Fibroblast of skin of right quadriceps (primary cell): Measurements from ENCODE around the gene RAB40A.
A peak's percentile ranks its signal among the peaks of the same experiment; 100 is the strongest.
"Not testable (repeated sequence)": the region's sequence is repeated elsewhere in the genome, so short reads cannot be mapped to it uniquely, and the experiment has no call there.

ENCODE experiments used
- DNase-seq: peaks from one replicate; pipeline ENCODE4 v3.0.0-alpha.2; 2013

Gene RAB40A

DNA sequence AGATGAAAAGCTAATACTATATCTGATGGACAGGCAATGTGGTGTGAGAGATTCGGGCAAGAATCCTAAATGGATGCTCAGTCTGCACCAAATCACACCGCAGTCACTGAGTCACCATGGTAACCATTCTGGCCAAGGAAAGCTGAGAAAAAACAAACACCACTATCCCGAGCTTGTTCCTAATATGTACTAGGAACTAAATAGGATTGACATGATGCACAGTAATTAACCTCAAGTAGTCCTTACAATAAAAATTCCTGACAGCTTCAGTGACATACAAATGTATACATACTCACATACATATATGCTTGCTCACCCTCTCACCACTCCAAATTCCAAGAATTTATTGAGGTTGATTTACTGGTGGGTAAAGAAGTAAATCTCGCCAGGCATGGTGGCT is 1.1 kb upstream of the RAB40A start:
- DNase-seq: peak; percentile 90

DNA sequence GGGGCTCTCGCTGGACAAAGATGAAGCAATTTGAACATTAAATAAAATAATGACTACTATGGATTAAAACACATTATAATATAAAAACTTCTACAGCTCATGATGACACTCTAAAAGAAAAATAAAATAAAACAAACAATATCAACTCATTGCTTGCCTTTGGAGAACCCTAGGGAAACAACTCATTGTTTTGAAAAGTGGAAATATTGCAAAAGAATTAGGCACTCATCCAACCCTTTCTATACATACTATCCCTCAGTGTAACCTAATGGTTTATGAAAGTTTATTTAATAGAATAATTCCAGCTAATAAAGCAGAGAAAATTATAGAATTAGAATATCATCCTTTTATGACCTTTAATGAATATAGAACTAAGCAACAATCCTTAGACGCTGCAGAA is 718 bp downstream of the RAB40A start:
- DNase-seq: no peak

DNA sequence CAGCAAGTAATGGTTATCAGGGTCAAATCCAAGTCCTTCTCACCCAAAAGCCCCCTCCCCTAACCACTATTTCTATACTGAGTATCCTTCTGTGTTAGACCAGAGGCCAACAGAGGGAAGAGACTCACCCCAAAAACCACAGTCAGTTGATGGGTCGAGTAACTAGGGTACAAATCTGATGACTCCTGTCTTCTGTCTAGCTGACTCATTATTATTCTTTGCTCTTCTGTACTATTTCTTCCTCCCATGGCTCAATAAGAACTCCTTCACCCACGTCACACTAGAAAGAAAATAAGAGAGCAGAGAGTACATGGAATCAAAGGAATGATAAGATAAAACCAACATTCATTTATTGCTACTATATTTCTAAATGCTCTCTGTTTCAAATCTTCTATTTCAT is 2.0 kb downstream of the RAB40A start:
- peak; percentile 35 for DNase-seq

DNA sequence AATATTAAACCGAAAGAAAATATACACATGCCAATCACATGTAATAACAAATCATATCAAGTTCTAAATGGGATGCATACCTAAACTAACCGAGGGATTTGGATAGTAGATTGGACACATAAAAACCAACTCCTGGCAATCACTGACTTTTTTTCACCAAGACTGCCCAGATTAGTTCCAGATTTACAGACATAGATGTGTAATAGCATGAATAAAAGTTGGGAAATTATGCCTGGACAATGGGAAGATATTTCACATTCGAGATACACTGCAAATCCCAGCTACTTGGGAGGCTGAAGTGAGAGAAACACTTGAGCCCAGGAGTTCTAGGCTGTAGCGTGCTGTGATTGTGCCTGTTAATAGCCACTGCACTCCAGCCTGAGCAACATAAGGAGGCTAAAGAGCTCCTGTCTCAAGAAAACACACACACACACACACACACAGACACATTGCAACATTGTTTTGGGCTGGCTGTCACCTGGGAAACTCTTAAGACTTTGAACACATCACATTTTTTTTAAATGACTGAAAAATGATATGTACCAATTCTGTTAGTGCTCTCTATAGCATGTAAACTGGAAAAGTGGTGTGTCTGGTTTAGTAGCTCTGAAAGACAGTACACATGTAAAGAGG is 5.7 kb downstream of the RAB40A start:
- peak; percentile 6 for DNase-seq

DNA sequence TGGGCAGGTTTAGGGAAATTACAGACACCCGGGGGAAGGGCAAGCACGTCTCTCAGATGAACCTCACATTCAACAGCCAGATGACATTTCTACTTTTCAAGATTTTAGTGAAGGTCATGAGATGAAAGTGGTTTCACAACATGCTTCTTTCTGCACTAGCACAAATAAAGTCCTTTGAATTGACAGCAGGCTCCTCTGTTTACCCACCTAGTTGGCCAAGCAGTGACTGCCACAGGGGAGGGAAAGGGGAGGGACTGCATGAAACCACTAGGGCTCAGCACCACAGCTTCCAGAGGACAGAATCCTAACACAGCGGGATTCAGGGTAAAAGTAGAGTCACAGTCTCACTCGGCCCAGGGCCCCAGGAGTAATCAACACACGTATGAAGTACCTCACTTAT is 6.2 kb downstream of the RAB40A start:
- no peak for DNase-seq

DNA sequence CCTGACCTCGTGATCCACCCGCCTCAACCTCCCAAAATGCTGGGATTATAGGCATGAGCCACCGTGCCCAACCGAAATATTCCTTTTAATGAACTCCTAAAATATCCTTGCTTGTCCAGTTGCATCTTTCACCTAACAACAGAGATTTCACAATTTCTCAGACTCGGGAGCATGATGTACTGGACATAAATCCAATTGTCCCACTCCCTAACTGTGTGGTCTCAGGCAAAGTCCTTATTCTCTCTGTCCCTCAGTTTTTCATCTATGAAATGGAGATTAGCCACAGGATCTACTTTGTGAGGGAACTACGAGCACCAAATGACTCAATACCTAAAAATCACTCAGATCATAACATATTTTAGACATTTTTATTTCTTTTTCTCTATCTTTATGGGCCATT is 9.3 kb downstream of the RAB40A start:
- DNase-seq: no peak

DNA sequence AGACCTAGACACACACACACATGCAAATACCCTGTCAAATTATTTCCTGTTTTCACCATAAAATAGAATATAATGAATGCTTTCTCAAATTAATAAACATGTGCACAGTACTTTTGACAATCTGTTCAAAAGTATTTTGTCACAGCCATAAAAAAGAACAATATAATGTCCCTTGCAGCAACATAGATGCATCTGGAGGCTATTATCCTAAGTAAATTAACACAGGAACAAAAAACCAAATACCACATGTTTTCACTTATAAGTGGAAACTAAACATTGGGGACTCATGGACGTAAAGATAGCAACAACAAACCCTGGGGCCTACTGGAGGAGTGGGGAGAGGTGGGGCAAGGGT is 15.5 kb downstream of the RAB40A start:
- no peak for DNase-seq

DNA sequence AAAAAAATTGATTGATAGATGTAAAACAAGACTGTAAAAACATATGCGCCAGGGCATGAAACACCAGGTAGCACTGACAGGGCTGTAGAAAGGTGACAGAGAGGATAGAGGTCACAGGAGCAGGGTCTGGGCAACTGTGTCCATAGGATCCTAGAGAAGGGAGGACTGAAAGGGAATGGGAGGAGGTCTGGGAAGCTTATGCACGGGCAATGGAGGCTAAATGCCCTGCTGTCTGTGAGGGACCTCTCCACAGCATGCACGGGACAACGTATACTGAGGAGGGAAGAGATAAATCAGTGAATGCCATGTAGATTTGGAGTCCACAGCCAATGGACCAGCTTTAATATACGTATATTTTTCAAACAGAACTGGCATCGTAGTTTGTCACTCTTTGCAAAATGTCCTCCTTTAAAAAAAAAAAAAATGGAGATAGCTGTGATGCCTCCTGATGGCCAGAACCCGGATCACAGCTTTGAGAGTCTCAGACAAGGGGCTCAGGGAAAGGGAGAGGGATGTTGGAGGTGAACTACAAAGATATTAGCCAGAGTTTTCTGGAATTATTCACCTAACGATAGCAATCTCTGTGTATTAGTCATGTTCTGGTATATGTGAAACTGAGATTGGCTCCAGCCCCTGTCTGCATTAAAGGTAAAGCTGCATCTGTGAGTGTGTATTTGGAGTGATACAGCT is 16.0 kb downstream of the RAB40A start:
- peak; percentile 56 for DNase-seq

DNA sequence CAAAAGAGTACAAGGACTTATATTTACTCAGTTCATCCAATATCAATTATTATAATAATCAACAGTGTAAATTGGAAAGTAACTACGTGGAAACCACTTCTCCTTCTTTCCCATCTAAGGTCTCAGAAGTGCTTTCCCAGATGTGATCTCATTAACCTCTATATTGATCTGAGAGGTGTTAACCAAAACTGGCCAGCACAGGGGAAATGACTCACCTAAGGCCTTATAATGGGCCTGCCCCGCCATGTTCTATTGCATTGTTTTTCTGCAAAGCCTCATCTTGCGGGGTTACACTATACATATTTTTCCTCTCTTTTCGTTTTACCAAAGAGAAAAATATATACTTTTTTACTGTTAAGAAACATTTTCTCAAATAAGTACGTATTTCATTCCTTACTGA is 20.5 kb downstream of the RAB40A start:
- no peak for DNase-seq

DNA sequence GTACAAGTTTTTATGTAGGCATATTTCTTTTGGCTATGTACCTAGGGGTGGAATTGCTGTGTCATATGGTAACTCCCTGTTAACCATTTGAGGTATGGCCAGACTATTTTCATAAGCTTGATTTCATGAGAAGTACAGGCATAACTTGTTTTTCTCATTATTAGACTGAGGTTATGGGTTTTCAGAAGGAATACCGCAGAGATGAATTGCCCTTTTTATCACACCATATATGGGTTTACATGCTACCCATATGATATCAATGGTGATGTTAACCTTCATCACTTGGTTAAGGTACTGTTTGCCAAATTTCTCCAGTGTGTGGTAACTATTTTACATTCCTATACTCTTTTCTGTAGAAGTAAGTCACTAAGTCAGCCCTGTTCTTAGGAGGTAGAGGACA is 23.5 kb downstream of the RAB40A start:
- peak; percentile 39 for DNase-seq

DNA sequence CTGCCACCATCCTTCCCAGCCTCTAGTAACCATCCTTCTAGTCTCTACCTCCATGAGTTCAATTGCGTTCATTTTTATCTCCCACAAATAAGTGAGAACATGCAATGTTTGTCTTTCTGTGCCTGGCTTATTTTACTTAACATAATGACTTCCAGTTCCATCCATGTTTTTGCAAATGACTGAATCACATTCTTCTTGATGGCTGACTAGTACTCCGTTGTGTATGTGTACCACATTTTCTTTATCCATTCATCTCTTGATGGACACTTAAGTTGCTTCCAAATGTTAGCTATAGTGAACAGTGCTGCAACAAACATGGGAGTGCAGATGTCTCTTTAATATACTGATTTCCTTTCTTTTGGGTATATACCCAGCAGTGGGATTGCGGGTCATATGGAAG is 25.7 kb downstream of the RAB40A start:
- not testable (repeated sequence) for DNase-seq

DNA sequence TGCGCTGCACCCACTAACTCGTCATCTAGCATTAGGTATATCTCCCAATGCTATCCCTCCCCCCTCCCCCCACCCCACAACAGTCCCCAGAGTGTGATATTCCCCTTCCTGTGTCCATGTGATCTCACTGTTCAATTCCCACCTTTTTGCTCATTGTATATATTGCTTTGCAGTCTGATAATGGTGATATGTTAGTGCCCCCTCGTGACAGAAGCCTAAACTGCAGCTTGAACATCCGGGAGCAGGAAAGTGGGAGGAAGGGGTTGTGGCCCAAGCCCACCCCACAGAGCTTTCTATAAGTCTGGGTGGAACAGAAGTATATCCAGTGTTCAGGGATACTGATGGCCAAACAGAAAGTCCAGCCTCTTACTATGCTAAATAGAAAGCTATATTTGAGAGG is 29.6 kb downstream of the RAB40A start:
- peak; percentile 15 for DNase-seq

DNA sequence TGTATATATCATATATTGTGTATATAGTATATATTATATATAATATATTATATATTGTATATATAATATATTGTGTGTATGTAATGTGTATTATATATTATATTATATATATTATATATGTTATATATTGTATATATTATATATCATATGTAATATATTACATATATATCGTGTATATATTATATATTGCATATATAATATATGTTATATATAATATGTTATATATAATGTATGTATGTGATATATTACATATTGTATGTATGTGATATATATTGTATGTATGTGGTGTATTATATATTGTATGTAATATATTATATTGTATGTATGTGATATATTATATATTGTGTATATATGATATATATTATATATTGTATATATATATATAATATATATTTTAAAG is 30.5 kb downstream of the RAB40A start:
- no peak for DNase-seq

DNA sequence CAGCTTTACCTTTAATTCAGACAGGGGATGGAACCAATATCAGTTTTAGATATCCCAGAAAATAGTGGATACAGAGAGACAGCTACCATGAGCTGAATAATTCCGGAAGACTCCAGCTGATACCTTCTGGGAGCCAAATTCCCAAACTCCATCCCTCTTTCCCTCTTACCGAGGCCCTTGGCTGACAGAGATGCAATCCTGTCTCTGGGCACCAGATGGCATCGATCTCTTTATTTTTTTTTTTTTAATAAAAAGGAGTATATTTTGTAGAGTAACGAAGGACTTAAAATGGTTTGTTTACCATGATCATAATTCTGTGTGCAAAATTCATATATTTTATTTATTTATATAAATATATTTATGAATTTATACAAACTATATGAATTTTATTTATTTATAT is 31.0 kb downstream of the RAB40A start:
- peak; percentile 13 for DNase-seq

DNA sequence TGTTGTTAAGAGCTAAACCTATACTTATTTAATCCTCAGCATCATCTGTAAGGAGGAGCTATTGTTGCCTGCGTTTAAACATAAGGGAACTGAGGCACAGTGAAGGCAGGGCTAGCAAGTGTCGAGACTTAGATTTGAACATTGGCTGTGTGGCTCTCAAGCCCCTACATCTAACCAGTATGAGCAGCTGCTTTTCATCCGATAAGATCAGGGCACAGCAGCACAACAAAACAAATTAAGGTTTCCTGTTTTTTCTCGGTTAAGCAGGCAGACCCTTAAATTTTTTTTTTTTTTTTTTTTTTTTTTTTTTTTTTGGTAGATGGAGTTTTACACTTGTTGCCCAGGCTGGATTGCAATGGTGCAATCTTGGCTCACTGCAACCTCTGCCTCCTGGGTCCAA is 35.6 kb downstream of the RAB40A start:
- no peak for DNase-seq

DNA sequence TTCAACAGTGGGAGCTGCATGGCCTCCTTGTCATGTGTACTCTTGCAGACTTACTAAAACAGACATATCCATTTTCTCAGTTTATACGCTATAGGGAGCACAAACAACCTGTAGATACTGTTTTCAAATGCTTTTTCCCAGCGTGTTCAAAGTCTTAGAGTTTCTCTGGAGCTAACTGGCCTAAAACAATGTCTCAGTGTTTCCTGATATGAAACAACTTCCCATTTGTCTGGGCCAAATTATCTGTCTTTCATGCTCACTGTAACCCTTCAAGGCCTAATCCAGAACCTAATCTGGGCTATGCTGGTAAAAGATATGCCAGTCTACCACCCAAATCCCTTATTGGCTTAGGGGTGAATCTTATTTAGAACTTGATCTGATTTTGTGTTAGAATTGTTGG is 38.8 kb downstream of the RAB40A start:
- no peak for DNase-seq

DNA sequence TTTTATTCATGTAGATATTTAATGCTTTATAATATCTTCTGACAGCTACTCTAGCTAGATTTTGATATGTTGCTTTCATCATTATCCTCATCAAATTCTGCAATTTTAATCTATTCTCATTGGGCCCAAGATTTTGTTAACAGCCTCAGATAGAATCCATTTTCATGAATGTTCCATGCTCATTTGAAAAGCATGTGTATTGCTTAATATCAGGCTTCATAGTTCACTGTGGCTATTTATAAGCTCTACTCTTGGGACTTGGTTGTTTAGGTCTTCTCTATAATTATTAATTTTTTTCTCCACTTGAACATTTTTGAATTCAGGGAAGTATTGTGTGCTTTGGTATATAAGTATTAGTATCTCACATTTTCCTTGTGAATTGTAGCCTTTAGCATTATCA is 41.8 kb downstream of the RAB40A start:
- DNase-seq: no peak

DNA sequence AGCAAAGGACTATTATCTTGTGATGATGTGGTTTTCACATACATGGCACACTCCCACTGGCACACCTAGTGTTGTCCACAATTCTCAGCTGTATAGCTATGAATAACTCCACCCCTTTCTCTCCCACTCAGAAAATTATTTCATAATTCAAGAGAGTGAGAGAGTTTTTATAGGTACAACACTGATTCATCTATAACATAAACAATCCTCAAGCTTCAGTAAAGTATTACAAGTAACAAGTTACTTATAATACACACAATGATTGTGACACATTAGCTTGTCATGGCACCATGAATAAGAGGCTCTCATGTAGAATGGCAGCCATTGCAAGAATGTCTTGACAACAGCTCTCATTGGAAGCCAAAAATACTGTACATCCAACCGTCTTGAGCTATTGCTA is 43.9 kb downstream of the RAB40A start:
- DNase-seq: no peak

DNA sequence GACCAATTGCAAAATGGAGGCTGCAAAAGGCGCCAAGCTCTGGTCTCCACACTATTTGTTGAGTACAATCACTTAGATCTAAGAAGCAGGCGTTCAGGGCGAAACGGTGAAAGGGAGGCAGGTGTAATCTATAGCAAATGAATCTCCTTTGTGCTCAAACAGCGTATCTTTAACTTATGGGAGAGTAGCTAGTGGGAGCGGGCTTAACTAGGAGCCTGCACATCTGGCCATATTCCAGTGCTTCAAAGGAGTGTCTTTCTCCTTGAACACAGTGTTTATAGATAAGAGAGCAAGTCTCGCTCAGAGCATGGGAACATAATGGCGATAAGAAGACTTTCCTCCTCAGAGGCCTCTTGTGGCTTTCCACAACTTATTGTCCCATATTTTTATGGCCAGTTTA is 49.3 kb downstream of the RAB40A start:
- not testable (repeated sequence) for DNase-seq

DNA sequence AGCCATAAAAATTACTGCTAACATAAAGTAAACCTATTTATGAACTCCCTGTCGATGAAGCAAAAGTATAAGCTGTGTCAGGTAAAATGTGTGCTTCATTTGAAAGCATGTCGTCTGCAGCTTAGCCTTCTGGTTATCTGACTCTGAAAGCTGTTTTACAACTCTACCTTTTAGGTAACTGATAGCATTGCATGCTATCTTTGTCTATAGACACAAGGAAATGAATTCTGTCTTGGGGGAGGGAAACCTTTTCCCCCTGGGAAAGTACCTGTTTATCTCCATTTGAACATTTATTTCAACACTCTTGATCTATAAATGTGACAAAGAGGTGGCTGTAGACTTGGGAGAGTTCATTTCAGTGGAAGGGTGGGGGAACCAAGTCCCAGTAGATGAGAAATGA is 51.4 kb downstream of the RAB40A start:
- no peak for DNase-seq

DNA sequence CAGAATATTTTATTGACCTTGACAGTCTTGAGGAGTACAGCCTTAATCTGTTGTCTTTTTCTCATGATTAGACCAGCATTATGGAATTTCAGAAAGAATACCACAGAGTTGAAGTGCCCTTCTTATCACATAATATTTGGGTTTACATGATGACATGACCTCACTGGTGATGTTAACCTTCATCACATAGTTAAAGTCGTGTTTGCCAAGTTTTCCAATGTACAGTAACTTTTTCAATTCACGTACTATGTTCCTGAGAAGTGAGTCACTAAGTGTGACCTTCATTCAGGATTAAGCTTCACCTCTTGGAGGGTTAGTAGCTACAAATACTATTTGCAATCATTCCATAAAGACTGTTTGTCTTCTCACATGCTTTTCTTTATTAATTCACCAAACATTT is 52.1 kb downstream of the RAB40A start:
- no peak for DNase-seq

DNA sequence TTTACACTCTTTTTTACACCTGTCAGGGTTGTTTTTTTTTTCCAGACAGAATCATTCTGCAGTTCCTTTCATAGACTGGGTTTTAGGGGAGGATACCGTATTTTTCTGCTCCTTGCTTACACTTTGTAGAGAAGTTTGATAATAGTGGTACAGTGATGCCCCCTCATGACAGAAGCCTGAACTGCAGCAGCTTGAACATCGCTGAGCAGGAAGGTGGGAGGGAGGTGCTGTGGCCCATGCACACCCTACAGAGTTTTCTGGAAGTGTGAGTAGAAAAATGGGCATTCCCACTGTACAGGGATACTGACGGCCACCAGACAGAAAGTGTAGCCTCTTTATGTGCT is 54.5 kb downstream of the RAB40A start:
- DNase-seq: peak; percentile 68

DNA sequence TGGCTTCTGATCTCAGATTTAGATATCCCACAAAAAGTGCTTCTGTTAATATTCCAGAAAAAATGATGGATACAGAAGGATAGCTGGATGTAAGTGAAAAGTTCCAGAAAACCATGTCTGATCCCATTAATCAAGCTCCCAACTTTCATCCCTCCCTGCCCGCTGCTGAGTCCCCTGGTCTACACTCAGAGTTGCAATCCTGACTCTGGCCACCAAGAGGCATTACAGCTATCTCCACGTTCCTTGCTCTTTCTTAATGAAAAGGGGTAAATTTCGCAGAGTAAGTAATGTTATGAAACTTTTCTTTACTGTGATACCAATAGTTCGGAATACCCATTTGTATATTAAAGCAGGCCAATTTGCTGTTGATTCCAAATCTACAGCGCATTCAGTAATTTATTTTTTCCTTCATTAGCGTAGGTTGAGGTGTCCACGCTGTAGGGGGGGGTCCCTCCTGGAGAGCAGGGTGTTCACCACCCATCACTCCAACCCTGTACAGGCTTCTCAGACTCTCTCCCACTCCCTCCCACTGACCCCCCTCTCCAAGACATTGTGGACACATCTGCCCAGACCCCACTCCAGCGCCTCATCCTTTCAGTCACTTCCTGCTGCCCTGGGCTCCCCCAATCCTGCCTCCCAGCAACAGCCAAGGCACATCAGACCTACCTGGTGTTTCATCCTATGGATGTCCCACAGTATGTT is 55.1 kb downstream of the RAB40A start:
- DNase-seq: peak; percentile 10

DNA sequence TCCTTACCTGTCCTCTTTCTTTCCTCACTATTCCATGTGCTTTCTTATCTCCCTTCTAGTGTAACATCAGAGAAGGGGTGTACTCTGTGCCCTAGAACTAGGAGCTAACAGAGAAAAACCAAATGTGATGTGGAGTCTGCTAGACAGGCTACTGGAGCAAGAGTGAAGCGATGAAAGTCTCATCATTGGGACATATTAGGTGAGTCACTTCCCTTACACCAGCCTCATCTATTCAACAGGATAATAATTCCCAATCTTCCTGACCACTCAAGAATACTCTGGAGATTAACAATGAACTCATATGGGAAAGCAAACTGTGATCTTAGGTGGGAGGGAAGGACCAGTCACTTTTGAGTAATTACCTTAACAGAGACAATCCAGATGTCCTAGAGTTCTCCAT is 58.1 kb downstream of the RAB40A start:
- peak; percentile 10 for DNase-seq
